H1 (cell line): ENCODE results near the gene SEMA3C. TPM values are rescaled to one million over a fixed set of nuclear protein-coding genes. Genes with fewer than 3 reads are reported as not detected.

Experiments used
- CBX8 ChIP-seq: fragments of 300-800, 300-1000 bp; sonication (generic); IDR thresholded peaks from 2 replicates; pipeline ENCODE4 v1.7.1; 2016; ENCODE audit warnings: low read depth, low read length, borderline replicate concordance
- FOSL1 ChIP-seq: IDR thresholded peaks from 2 replicates; pipeline ENCODE4 v1.6.1; 2011; ENCODE audit warnings: mild to moderate bottlenecking, low read depth, low read length, moderate library complexity; ENCODE audit not compliant: insufficient read depth
- JUND ChIP-seq: IDR thresholded peaks from 2 replicates; pipeline ENCODE4 v1.6.1; 2011; ENCODE audit warnings: mild to moderate bottlenecking, improper control_type of control experiment, low read length
- NRF1 ChIP-seq: IDR thresholded peaks from 2 replicates; pipeline ENCODE4 v1.6.1; 2011; ENCODE audit warnings: mild to moderate bottlenecking, low read depth, low read length, improper control_type of control experiment
- RNF2 ChIP-seq: fragments of 200-900, 300-1000 bp; sonication (generic); IDR thresholded peaks from 2 replicates; pipeline ENCODE4 v1.7.1; 2016; ENCODE audit warnings: borderline replicate concordance, low read depth, mild to moderate bottlenecking, antibody characterized with exemption, low read length; ENCODE audit not compliant: poor library complexity, severe bottlenecking; ENCODE audit errors: missing control alignments
- SIN3A ChIP-seq, 2 experiments: IDR thresholded peaks in 1 of 2; conservative IDR thresholded peaks in 1 of 2; 2 replicates each; pipeline ENCODE4 v1.6.1; 2011 to 2012; ENCODE audit warnings: low read length in 2 of 2, improper control_type of control experiment in 1 of 2, low read depth in 1 of 2, mild to moderate bottlenecking in 1 of 2
- TBP ChIP-seq: IDR thresholded peaks from 2 replicates; pipeline ENCODE4 v1.6.1; 2011; ENCODE audit warnings: low read depth, low read length, improper control_type of control experiment
- polyA plus RNA-seq, 7 experiments: library from polyadenylated mRNA; depleted of rRNA in 3 of 7; stranded (reverse) in 5 of 7; unstranded in 2 of 7; fragments of >200 nt in 5 of 7; fragments of 200-250 nt in 2 of 7; gene quantifications; 1 replicate in 5 of 7; 2 replicates in 1 of 7; 4 replicates in 1 of 7; pipeline versions ENCODE4 v1.2.1 to v1.2.3, GENCODE V29; 2011 to 2013; ENCODE audit warnings: missing spikeins in 2 of 7, mixed read lengths in 2 of 7
- total RNA-seq: library from RNA; stranded (reverse); fragmentation: NEBNext Ultra II Directional; extraction: Animal tissue kit (Norgen Biotek cat#: 25700); gene quantifications from 2 replicates; pipeline ENCODE4 v1.2.1, GENCODE V29; 2021

The SEMA3C gene
- total and polyA plus RNA-seq, 2 of the 8 experiments (the other 6 are each of a cell fraction or from before 2014, with no cell fraction given): 0.15 to 1.4 TPM

DNA sequence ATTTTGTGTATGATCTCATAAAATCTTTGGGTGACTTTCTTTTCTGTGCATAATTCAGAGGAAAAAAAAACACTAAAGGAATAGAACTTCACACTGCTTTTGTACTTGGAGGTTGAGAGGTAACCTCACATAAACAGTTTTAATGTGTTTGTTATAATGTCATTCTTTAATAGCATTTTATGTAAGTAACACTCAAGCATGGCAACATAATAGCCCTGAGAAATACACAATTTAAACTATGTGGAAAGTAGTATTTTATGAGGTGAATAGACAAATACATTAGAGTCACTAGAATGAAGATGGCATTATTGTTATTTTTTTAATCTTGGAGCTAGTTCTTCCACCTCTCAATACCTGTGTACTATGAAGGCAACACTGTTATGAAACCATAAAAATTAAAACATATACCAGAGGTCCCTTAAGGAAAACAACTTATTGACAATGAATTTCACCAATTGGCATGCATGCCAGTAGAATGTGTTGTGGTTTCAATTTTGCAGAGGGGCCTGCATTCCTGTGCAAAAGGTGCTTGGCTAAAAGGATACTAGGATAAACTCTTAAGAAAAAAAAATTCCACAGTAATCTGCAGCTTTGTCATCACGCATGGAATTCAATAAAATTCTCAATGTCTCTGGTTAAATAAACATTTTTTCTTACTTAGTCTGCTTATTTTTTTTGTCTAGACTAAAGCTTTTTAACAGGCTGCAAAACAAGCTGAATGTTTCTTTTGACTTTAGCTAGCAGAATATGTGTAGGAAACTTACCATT, 177.9 kb downstream of the SEMA3C start (continued):
- TF ChIP-seq SIN3A (conservative IDR thresholded peaks at IDR 0.05 in 1 of 2, IDR thresholded peaks at IDR 0.05 in 1 of 2; ENCODE audit: low read depth in 1 of 2, low read length in 2 of 2) (no peak), TBP (no peak), FOSL1 (no peak), RNF2 (no peak), NRF1 (no peak), JUND (no peak), CBX8 (no peak)
